PC-3 (cell line): ENCODE data around the gene NR2F6. TPM values are rescaled to one million over a fixed set of nuclear protein-coding genes. Genes with fewer than 3 reads are reported as not detected.

Experiments
- ATAC-seq: fragments of 200-7000 bp; cut with Tn5 transposase; 2 replicates; pipeline ENCODE4 v1.9.1; 2020; ENCODE audit warnings: mild to moderate bottlenecking, moderate library complexity
- BruUV-seq: library from RNA; stranded (reverse); fragments of 400-500 nt; replicated peaks from 2 replicates; lab custom pipeline; 2021; lab: Mats Ljungman, UMichigan
- CTCF ChIA-PET: fragments of 300-600 bp; sonication (Branson Sonifier 250); formaldehyde crosslinking; loops from one replicate; lab custom pipeline; 2022; ENCODE audit warnings: antibody characterized with exemption; lab: Charles Lee
- POLR2A ChIA-PET: fragments of 300-600 bp; sonication (Branson Sonifier 250); formaldehyde crosslinking; loops from one replicate; lab custom pipeline; 2022; ENCODE audit warnings: antibody characterized with exemption; ENCODE audit not compliant: unreplicated experiment; lab: Charles Lee
- DNase-seq: peaks from one replicate; pipeline ENCODE4 v3.0.0-alpha.2; 2015
- H2AFZ ChIP-seq: fragments of 300-600 bp; sonication (generic); 2 replicates; pipeline ENCODE4 v1.6.0; 2016; ENCODE audit warnings: antibody characterized with exemption, low read length
- H3F3A ChIP-seq: fragments of 300-600 bp; sonication (generic); one replicate; pipeline ENCODE4 v1.6.0; 2017; ENCODE audit warnings: antibody characterized with exemption, low read length, control low read depth, mild to moderate bottlenecking; ENCODE audit not compliant: unreplicated experiment
- H3K27ac ChIP-seq: fragments of 300-600 bp; sonication (generic); 2 replicates; pipeline ENCODE4 v1.5.1; 2016; ENCODE audit warnings: mild to moderate bottlenecking, low read length
- H3K27me3 ChIP-seq: fragments of 300-600 bp; sonication (generic); 2 replicates; pipeline ENCODE4 v1.6.1; 2016; ENCODE audit warnings: low read length, mixed read lengths
- H3K36me3 ChIP-seq: fragments of 300-600 bp; sonication (generic); 2 replicates; pipeline ENCODE4 v1.6.1; 2016; ENCODE audit warnings: low read depth, mixed run types, low read length, mixed read lengths
- H3K4me1 ChIP-seq: fragments of 300-600 bp; sonication (generic); 2 replicates; pipeline ENCODE4 v1.5.1; 2016; ENCODE audit warnings: low read length; ENCODE audit not compliant: insufficient read depth
- H3K4me2 ChIP-seq: fragments of 300-600 bp; sonication (generic); 2 replicates; pipeline ENCODE4 v1.6.0; 2016; ENCODE audit warnings: low read length
- H3K4me3 ChIP-seq: fragments of 300-600 bp; sonication (generic); 2 replicates; pipeline ENCODE4 v1.5.1; 2016; ENCODE audit warnings: mild to moderate bottlenecking, low read length, mixed read lengths
- H3K79me2 ChIP-seq: fragments of 300-600 bp; sonication (generic); 2 replicates; pipeline ENCODE4 v1.6.1; 2017; ENCODE audit warnings: low read length, mixed read lengths
- H3K9ac ChIP-seq: fragments of 300-600 bp; sonication (generic); 2 replicates; pipeline ENCODE4 v1.6.0; 2016; ENCODE audit warnings: mild to moderate bottlenecking, low read length
- H3K9me2 ChIP-seq: fragments of 300-600 bp; sonication (generic); replicated peaks from 2 replicates; pipeline ENCODE4 v1.6.1; 2016; ENCODE audit warnings: mixed run types, low read length, mixed read lengths
- H3K9me3 ChIP-seq: fragments of 300-600 bp; sonication (generic); 2 replicates; pipeline ENCODE4 v1.6.1; 2016; ENCODE audit warnings: low read length, mixed read lengths
- H4K20me1 ChIP-seq: fragments of 300-600 bp; sonication (generic); 2 replicates; pipeline ENCODE4 v1.6.1; 2016; ENCODE audit warnings: low read length, mixed read lengths
- CTCF ChIP-seq: fragments of 300-600 bp; sonication (generic); conservative IDR thresholded peaks from 2 replicates; pipeline ENCODE4 v1.5.1; 2017; ENCODE audit warnings: antibody characterized with exemption, low read depth, mild to moderate bottlenecking, low read length
- EZH2 ChIP-seq: fragments of 300-600 bp; sonication (generic); IDR thresholded peaks from one replicate; pipeline ENCODE4 v1.6.1; 2017; ENCODE audit warnings: antibody characterized with exemption, mild to moderate bottlenecking, low read length; ENCODE audit not compliant: unreplicated experiment
- EZH2phosphoT487 ChIP-seq: fragments of 300-600 bp; sonication (generic); IDR thresholded peaks from 2 replicates; pipeline ENCODE4 v1.6.1; 2018; ENCODE audit warnings: mild to moderate bottlenecking, antibody characterized with exemption, low read length, borderline replicate concordance
- intact Hi-C: fragments of 100-400 bp; cut with micrococcal nuclease; formaldehyde crosslinking; loops from 2 replicates; pipeline ENCODE4 v1.9.0; 2023
- total RNA-seq: library from RNA; depleted of rRNA; stranded (reverse); fragments of >200 nt; gene quantifications from 2 replicates; pipeline ENCODE4 v1.2.3, GENCODE V29; 2014

Gene NR2F6
- total RNA-seq, 1 experiment from 2014 or later: 134 TPM

- Histone ChIP-seq H3K9ac (no peak overlapping the region), H3F3A (no peaks in the 10 kb centered on the region), H3K9me2 (no peaks in the 10 kb centered on the region), H3K27ac (no peak overlapping the region), H3K4me1 (peaks cover 27% of the 10 kb centered on the region), H3K4me3 (no peak overlapping the region), H2AFZ (no peak overlapping the region), H3K9me3 (no peaks in the 10 kb centered on the region), H3K36me3 (no peaks in the 10 kb centered on the region), H3K4me2 (no peak overlapping the region), H4K20me1 (peaks cover 3% of the 10 kb centered on the region), H3K27me3 (no peaks in the 10 kb centered on the region), H3K79me2 (peaks cover 21% of the 10 kb centered on the region)
- ChIA-PET CTCF (no interaction called here), POLR2A (interaction anchor here (0.6 kb wide), 1 partner anchor 19 kb away, joined by 3 read pairs; no protein-coding TSS in a partner anchor)
- intact Hi-C loops: no loop called here
- BruUV-seq: no TSS peak
- ATAC-seq: no peak
- TF ChIP-seq EZH2 (no peak), CTCF (no peak), EZH2phosphoT487 (no peak)
- DNase-seq: no peak
These were observed 2.5 kb upstream of the NR2F6 start for GRCh38 chr19:17248011-17248776.

GRCh38 chr19:17246681-17247425, 1.1 kb upstream of the NR2F6 start:
- Histone ChIP-seq H4K20me1 (peaks cover 13% of the 10 kb centered on the region), H3K4me2 (peak overlapping the region; percentile 92), H3F3A (no peaks in the 10 kb centered on the region), H3K9ac (0 out of 2 replicates have a peak overlapping the region, but pooled peaks have one; percentile 58), H3K9me3 (no peaks in the 10 kb centered on the region), H3K4me1 (peaks cover 30% of the 10 kb centered on the region), H2AFZ (peak overlapping the region; percentile 90), H3K36me3 (no peaks in the 10 kb centered on the region), H3K79me2 (peaks cover 34% of the 10 kb centered on the region), H3K27ac (no peak overlapping the region), H3K9me2 (no peaks in the 10 kb centered on the region), H3K27me3 (no peaks in the 10 kb centered on the region), H3K4me3 (peak overlapping the region; percentile 69; the same call in 1 of the 2 replicates)
- no peak for DNase-seq
- BruUV-seq: no TSS peak
- ChIA-PET CTCF (no interaction called here), POLR2A (no interaction called here)
- no peak for ATAC-seq
- intact Hi-C loops: no loop called here
- TF ChIP-seq EZH2phosphoT487: no peak
- TF ChIP-seq CTCF: no peak
- TF ChIP-seq EZH2: no peak
